Activated naive CD4-positive, alpha-beta T cell treated with anti-CD3 and anti-CD28 coated beads, Interleukin-2, amount 10 ng/mL, durations not matched to agents 5 hours and 36 hours (primary cell): ENCODE measurements around the gene ZNF41. TPM values are rescaled to one million over a fixed set of nuclear protein-coding genes. Genes with fewer than 3 reads are reported as not detected.

ENCODE experiments used
- total RNA-seq, 2 experiments: library from RNA; stranded (reverse); gene quantifications; one replicate each; pipeline ENCODE4 v1.2.3, GENCODE V29; 2021

The ZNF41 gene
- total RNA-seq, result 10 to 100 TPM; 13.4 to 14.4 TPM

DNA sequence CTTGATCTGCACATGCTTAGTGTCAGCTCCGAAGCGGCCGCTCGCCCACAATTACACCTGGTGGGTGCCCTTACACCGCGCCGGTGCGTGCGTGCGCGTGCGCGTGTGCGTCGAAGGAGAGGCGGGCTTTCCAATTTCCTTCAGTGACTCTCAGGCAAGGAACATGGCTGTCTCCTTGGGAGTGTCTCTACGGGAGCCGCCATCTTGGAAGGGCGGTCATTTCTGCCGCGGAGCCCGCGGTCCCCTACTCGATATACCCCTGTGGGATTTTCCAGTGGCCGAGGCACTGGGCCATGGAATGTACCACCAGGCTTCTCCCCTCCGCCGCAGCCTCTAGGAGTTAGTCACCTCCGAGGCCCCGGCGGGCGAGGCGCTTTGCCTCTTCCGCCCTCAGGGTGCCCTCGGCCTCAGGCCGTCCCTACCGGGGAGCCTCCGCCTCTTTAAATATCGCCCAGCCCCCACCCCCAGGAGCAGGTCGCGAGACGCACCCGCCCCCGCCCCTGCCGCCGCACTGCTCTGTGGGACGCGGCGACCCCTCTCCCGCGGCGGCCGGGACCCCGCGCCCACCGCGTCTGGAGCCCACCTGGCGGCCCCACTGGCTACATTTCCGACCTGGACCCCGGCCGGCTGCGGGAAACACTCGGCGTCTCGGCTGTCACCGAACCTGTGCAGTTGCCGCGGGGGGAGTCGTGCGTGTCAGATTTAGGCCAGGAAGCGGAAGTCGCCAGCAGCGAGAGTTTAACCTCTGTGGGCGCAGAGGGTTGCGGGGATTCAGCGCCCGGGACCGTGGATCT is at the start of gene ZNF41:
ZNF41 (minus strand) TSS at position 711 of the 794 bp plus-strand sequence. CDS start 15,741 bp downstream, outside the sequence.

Other genes starting within 250 kb of the ZNF41 start
- under 1 TPM; 0.28 to 0.48 TPM for gene ZNF157, start 112.6 kb downstream of the ZNF41 start, total RNA-seq
- 10 to 100 TPM; 71.6 to 84.7 TPM for gene ARAF, start 78.0 kb upstream of the ZNF41 start, total RNA-seq
- gene TIMP1, start 99.2 kb upstream of the ZNF41 start, total RNA-seq, result 100 to 1,000 TPM; 127 to 129 TPM
- gene SYN1, start 136.6 kb upstream of the ZNF41 start, total RNA-seq, result under 1 TPM; 0.72 to 0.88 TPM
- gene CFP, start 146.7 kb upstream of the ZNF41 start, total RNA-seq, result 10 to 100 TPM; 42.3 to 47.5 TPM
- gene ELK1, start 167.3 kb upstream of the ZNF41 start, total RNA-seq, result 10 to 100 TPM; 59.8 to 63.6 TPM
- 100 to 1,000 TPM; 206 to 222 TPM for gene UXT, start 176.0 kb upstream of the ZNF41 start, total RNA-seq